Measurements from ENCODE around the gene ME3. TPM values are rescaled to one million over a fixed set of nuclear protein-coding genes. Genes with fewer than 3 reads are reported as not detected.

ME3 gene
- polyA plus RNA-seq, 4 donors, result 5.1 to 21.4 (median 7.3) TPM

GRCh38 chr11:86499723-86500129, 172.7 kb downstream of the ME3 start:
- Histone ChIP-seq H3K27me3 (ENCODE audit: control insufficient read depth in 3 of 3, insufficient read depth in 3 of 3, low read length in 3 of 3) (no peaks in the 10 kb centered on the region), H3K4me1 (ENCODE audit: control insufficient read depth in 3 of 3, insufficient read depth in 2 of 3, low read depth in 1 of 3, low read length in 2 of 3) (peaks cover 0 to 15% (median 3%) of the 10 kb centered on the region in 3 donors), H3K27ac (ENCODE audit: low read depth in 1 of 3, low read length in 2 of 3) (peak overlapping the region in 2 of 3 donors; percentile 2 to 20), H3K9me3 (ENCODE audit: control insufficient read depth in 2 of 2, insufficient read depth in 1 of 2, low read depth in 1 of 2, low read length in 1 of 2) (no peaks in the 10 kb centered on the region), H3K36me3 (ENCODE audit: control insufficient read depth in 3 of 3, insufficient read depth in 2 of 3, low read depth in 1 of 3, low read length in 3 of 3) (peaks cover 0 to 12% (median 0%) of the 10 kb centered on the region in 3 donors), H3K4me3 (ENCODE audit: low read depth in 1 of 3, low read length in 3 of 3) (no peak overlapping the region)
- WGBS, 3 donors, result 25 to 67% (median 36%) methylated on average over 4 of the region's 4 CpGs
- DNase-seq (peak; percentile 59 to 60), FAIRE-seq (no peak)

- Histone ChIP-seq H3K36me3 (ENCODE audit: control insufficient read depth in 3 of 3, insufficient read depth in 2 of 3, low read depth in 1 of 3, low read length in 3 of 3) (peaks cover 0 to 15% (median 0%) of the 10 kb centered on the region in 3 donors), H3K4me1 (ENCODE audit: control insufficient read depth in 3 of 3, insufficient read depth in 2 of 3, low read depth in 1 of 3, low read length in 2 of 3) (peaks cover 0 to 15% (median 3%) of the 10 kb centered on the region in 3 donors), H3K4me3 (ENCODE audit: low read depth in 1 of 3, low read length in 3 of 3) (no peak overlapping the region), H3K27ac (ENCODE audit: low read depth in 1 of 3, low read length in 2 of 3) (no peak overlapping the region), H3K27me3 (ENCODE audit: control insufficient read depth in 3 of 3, insufficient read depth in 3 of 3, low read length in 3 of 3) (no peaks in the 10 kb centered on the region), H3K9me3 (ENCODE audit: control insufficient read depth in 2 of 2, insufficient read depth in 1 of 2, low read depth in 1 of 2, low read length in 1 of 2) (no peaks in the 10 kb centered on the region)
- DNase-seq (no peak), FAIRE-seq (no peak)
- 84 to 94% (median 93%) methylated on average over 10 of the region's 10 CpGs for WGBS, 3 donors
These were observed 174.6 kb downstream of the ME3 start for GRCh38 chr11:86497836-86498235.

GRCh38 chr11:86497310-86497709, 175.1 kb downstream of the ME3 start:
- DNase-seq (no peak), FAIRE-seq (no peak)
- Histone ChIP-seq H3K9me3 (ENCODE audit: control insufficient read depth in 2 of 2, insufficient read depth in 1 of 2, low read depth in 1 of 2, low read length in 1 of 2) (no peaks in the 10 kb centered on the region), H3K4me3 (ENCODE audit: low read depth in 1 of 3, low read length in 3 of 3) (no peak overlapping the region), H3K27ac (ENCODE audit: low read depth in 1 of 3, low read length in 2 of 3) (no peak overlapping the region), H3K4me1 (ENCODE audit: control insufficient read depth in 3 of 3, insufficient read depth in 2 of 3, low read depth in 1 of 3, low read length in 2 of 3) (peaks cover 0 to 15% (median 3%) of the 10 kb centered on the region in 3 donors), H3K27me3 (ENCODE audit: control insufficient read depth in 3 of 3, insufficient read depth in 3 of 3, low read length in 3 of 3) (no peaks in the 10 kb centered on the region), H3K36me3 (ENCODE audit: control insufficient read depth in 3 of 3, insufficient read depth in 2 of 3, low read depth in 1 of 3, low read length in 3 of 3) (peaks cover 0 to 15% (median 0%) of the 10 kb centered on the region in 3 donors)
- 79 to 97% (median 94%) methylated on average over 2 of the region's 2 CpGs for WGBS, 3 donors

- H3K27me3 ChIP-seq (ENCODE audit: control insufficient read depth in 3 of 3, insufficient read depth in 3 of 3, low read length in 3 of 3), result no peaks in the 10 kb centered on the region
These were observed 177.1 kb downstream of the ME3 start for GRCh38 chr11:86495351-86495750.

GRCh38 chr11:86492370-86493010, 179.9 kb downstream of the ME3 start:
- Histone ChIP-seq H3K9me3 (ENCODE audit: control insufficient read depth in 2 of 2, insufficient read depth in 1 of 2, low read depth in 1 of 2, low read length in 1 of 2) (no peaks in the 10 kb centered on the region), H3K36me3 (ENCODE audit: control insufficient read depth in 3 of 3, insufficient read depth in 2 of 3, low read depth in 1 of 3, low read length in 3 of 3) (peaks cover 0 to 7% (median 0%) of the 10 kb centered on the region in 3 donors), H3K27me3 (ENCODE audit: control insufficient read depth in 3 of 3, insufficient read depth in 3 of 3, low read length in 3 of 3) (no peaks in the 10 kb centered on the region), H3K4me3 (ENCODE audit: low read depth in 1 of 3, low read length in 3 of 3) (no peak overlapping the region), H3K4me1 (ENCODE audit: control insufficient read depth in 3 of 3, insufficient read depth in 2 of 3, low read depth in 1 of 3, low read length in 2 of 3) (peaks cover 0 to 4% (median 0%) of the 10 kb centered on the region in 3 donors), H3K27ac (ENCODE audit: low read depth in 1 of 3, low read length in 2 of 3) (no peak overlapping the region)
- DNase-seq (no peak), FAIRE-seq (no peak)
- 80 to 93% (median 87%) methylated on average over 4 of the region's 4 CpGs for WGBS, 3 donors

More at GRCh38 chr11:86495351-86495750, 177.1 kb downstream of the ME3 start:
- Histone ChIP-seq H3K4me1 (ENCODE audit: control insufficient read depth in 3 of 3, insufficient read depth in 2 of 3, low read depth in 1 of 3, low read length in 2 of 3) (peaks cover 0 to 5% (median 3%) of the 10 kb centered on the region in 3 donors), H3K36me3 (ENCODE audit: control insufficient read depth in 3 of 3, insufficient read depth in 2 of 3, low read depth in 1 of 3, low read length in 3 of 3) (peaks cover 0 to 15% (median 0%) of the 10 kb centered on the region in 3 donors), H3K4me3 (ENCODE audit: low read depth in 1 of 3, low read length in 3 of 3) (no peak overlapping the region), H3K9me3 (ENCODE audit: control insufficient read depth in 2 of 2, insufficient read depth in 1 of 2, low read depth in 1 of 2, low read length in 1 of 2) (no peaks in the 10 kb centered on the region), H3K27ac (ENCODE audit: low read depth in 1 of 3, low read length in 2 of 3) (no peak overlapping the region)
- FAIRE-seq (no peak), DNase-seq (no peak)
- WGBS, 3 donors, result 78 to 96% (median 91%) methylated on average over 2 of the region's 2 CpGs

- DNase-seq, result no peak
- WGBS, 3 donors, result 77 to 89% (median 88%) methylated on average over 4 of the region's 4 CpGs
- H3K4me1 ChIP-seq (ENCODE audit: control insufficient read depth in 3 of 3, insufficient read depth in 2 of 3, low read depth in 1 of 3, low read length in 2 of 3), result peaks cover 0 to 4% (median 0%) of the 10 kb centered on the region in 3 donors
These were observed 181.4 kb downstream of the ME3 start for GRCh38 chr11:86491027-86491426.

GRCh38 chr11:86490582-86490981, 181.8 kb downstream of the ME3 start:
- Histone ChIP-seq H3K27me3 (ENCODE audit: control insufficient read depth in 3 of 3, insufficient read depth in 3 of 3, low read length in 3 of 3) (no peaks in the 10 kb centered on the region), H3K4me3 (ENCODE audit: low read depth in 1 of 3, low read length in 3 of 3) (no peak overlapping the region), H3K27ac (ENCODE audit: low read depth in 1 of 3, low read length in 2 of 3) (no peak overlapping the region), H3K4me1 (ENCODE audit: control insufficient read depth in 3 of 3, insufficient read depth in 2 of 3, low read depth in 1 of 3, low read length in 2 of 3) (peaks cover 0 to 4% (median 0%) of the 10 kb centered on the region in 3 donors), H3K36me3 (ENCODE audit: control insufficient read depth in 3 of 3, insufficient read depth in 2 of 3, low read depth in 1 of 3, low read length in 3 of 3) (peaks cover 0 to 8% (median 0%) of the 10 kb centered on the region in 3 donors), H3K9me3 (ENCODE audit: control insufficient read depth in 2 of 2, insufficient read depth in 1 of 2, low read depth in 1 of 2, low read length in 1 of 2) (no peaks in the 10 kb centered on the region)
- DNase-seq, result no peak
- FAIRE-seq, result no peak

More at GRCh38 chr11:86491027-86491426, 181.4 kb downstream of the ME3 start:
- FAIRE-seq, result no peak
- no peaks in the 10 kb centered on the region for H3K9me3 ChIP-seq (ENCODE audit: control insufficient read depth in 2 of 2, insufficient read depth in 1 of 2, low read depth in 1 of 2, low read length in 1 of 2)
- H3K27ac ChIP-seq (ENCODE audit: low read depth in 1 of 3, low read length in 2 of 3), result no peak overlapping the region
- no peak overlapping the region for H3K4me3 ChIP-seq (ENCODE audit: low read depth in 1 of 3, low read length in 3 of 3)
- H3K27me3 ChIP-seq (ENCODE audit: control insufficient read depth in 3 of 3, insufficient read depth in 3 of 3, low read length in 3 of 3), result no peaks in the 10 kb centered on the region
- H3K36me3 ChIP-seq (ENCODE audit: control insufficient read depth in 3 of 3, insufficient read depth in 2 of 3, low read depth in 1 of 3, low read length in 3 of 3), result peaks cover 0 to 8% (median 0%) of the 10 kb centered on the region in 3 donors

- DNase-seq (no peak), FAIRE-seq (no peak)
- Histone ChIP-seq H3K9me3 (ENCODE audit: control insufficient read depth in 2 of 2, insufficient read depth in 1 of 2, low read depth in 1 of 2, low read length in 1 of 2) (no peaks in the 10 kb centered on the region), H3K4me3 (ENCODE audit: low read depth in 1 of 3, low read length in 3 of 3) (no peak overlapping the region), H3K27me3 (ENCODE audit: control insufficient read depth in 3 of 3, insufficient read depth in 3 of 3, low read length in 3 of 3) (no peaks in the 10 kb centered on the region), H3K27ac (ENCODE audit: low read depth in 1 of 3, low read length in 2 of 3) (no peak overlapping the region), H3K36me3 (ENCODE audit: control insufficient read depth in 3 of 3, insufficient read depth in 2 of 3, low read depth in 1 of 3, low read length in 3 of 3) (peaks cover 0 to 8% (median 0%) of the 10 kb centered on the region in 3 donors), H3K4me1 (ENCODE audit: control insufficient read depth in 3 of 3, insufficient read depth in 2 of 3, low read depth in 1 of 3, low read length in 2 of 3) (peaks cover 0 to 10% (median 3%) of the 10 kb centered on the region in 3 donors)
- WGBS, 3 donors, result 80 to 97% (median 96%) methylated on average over 3 of the region's 3 CpGs
These were observed 183.0 kb downstream of the ME3 start for GRCh38 chr11:86489442-86489841.
